ENCODE measurements around the gene MRPL38.
A peak's percentile ranks its signal among the peaks of the same experiment; 100 is the strongest.

Gene MRPL38

GRCh38 chr17:75904749-75905521 is at the start of gene MRPL38:
Gene MRPL38 (minus strand): TSS chr17:75904884. CDS start chr17:75904875, 9 bp downstream.
- peak; percentile 83 for DNase-seq (ENCODE audit: low read depth, low spot score)

GRCh38 chr17:75950855-75951554 is 46.3 kb upstream of the MRPL38 start:
- no peak for DNase-seq (ENCODE audit: low read depth, low spot score)

DNA sequence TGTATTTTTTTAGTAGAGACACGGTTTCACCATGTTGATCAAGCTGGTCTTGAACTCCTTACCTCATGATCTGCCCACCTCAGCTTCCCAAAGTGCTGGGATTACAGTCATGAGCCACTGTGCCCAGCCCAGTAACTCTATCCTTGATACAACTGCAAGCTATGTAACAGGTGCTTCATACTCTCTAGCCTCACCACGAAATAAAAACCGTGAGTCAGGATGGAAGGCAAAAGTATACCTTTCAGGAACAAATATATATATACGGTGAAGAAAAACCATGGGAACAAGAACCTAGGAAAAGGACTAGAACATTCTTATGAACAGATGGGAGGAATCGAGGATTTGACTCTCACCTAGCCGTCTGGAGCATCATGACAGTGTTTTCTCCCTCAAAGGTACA is 45.7 kb upstream of the MRPL38 start:
- no peak for DNase-seq (ENCODE audit: low read depth, low spot score)

- no peak for DNase-seq (ENCODE audit: low read depth, low spot score)
Measured at GRCh38 chr17:75945211-75945610, 40.5 kb upstream of the MRPL38 start.

GRCh38 chr17:75943491-75943890 is 38.8 kb upstream of the MRPL38 start:
- DNase-seq (ENCODE audit: low read depth, low spot score): no peak

- DNase-seq (ENCODE audit: low read depth, low spot score): no peak
Measured at GRCh38 chr17:75942473-75942872, 37.8 kb upstream of the MRPL38 start.

GRCh38 chr17:75941442-75941819 is 36.7 kb upstream of the MRPL38 start:
- DNase-seq (ENCODE audit: low read depth, low spot score): no peak

DNA sequence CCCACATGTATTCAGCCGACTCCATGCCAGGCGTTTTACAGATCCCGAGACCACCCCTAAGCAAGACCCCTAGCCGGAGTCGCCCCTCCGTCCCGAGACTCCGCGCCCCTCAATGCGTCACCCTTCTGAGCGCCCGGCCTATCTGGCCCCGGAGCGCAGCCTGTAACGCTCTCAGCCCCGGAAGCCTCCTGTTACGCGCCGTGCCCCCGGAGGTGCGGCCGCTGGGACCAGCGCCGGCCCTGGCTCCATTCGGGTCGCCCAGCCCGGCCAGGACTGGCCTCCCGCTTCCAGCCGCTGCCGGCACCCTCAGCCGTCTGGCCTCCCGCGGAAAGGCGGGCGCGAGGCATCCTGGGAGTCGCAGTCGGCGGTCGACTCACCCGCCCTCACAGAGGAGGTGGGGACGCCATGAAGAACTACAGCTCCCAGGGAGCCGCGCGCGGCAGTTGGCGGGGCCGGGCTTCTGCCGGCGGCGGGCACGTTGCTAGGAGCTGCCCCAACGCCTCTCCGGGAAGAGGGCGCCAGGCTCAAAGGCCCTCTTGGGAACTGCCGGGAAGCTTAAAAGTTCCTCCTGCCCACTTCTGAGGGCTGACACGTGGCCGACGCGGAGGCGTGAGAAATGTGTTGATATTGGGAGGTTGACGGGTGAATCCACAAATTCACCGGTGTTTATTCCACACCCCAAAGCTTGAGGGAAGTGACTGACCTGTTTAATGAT is 36.2 kb upstream of the MRPL38 start, which contains the start of gene FBF1:
Gene FBF1 (minus strand): TSS at position 316 of the 715 bp plus-strand sequence. CDS start 2,893 bp downstream, outside the sequence.
- DNase-seq (ENCODE audit: low read depth, low spot score): peak; percentile 83

- no peak for DNase-seq (ENCODE audit: low read depth, low spot score)
Measured at GRCh38 chr17:75937652-75938051, 33.0 kb upstream of the MRPL38 start.

DNA sequence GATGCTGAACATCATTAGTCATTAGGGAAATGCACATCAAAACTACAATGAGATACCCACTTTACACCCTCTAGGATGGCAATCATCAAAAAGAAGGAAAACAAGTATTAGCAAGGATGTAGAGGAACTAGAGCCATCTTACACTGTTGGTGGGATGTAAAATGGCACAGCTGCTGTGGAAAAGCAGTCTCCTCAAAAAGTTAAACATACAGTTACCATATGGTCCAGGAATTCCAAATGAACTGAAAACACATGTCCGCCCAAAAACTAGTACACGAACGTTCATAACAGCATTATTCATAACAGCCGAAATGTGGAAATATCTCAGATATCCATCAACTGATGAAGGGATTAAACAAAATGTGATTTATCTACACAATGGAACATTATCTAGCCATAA is 29.1 kb upstream of the MRPL38 start:
- no peak for DNase-seq (ENCODE audit: low read depth, low spot score)

DNA sequence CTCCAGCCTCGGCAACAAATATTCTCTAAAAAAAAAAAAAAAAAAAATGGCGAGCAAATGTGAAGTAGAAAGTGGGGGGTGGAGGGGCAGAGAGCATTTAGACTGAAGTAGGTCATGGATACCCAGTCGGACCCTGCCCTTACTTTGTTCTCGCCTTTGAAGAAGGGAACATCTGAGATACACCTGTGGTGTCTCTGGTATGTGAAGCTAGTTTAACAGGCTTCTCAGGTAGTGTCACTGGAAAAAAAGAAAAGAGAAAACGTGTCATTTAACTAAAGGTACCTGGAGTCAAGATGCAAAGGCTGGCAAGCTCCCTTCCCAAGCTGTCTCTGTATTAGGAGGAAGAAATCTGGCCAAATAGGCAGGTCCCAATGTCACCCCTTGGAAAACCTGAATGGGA is 28.2 kb upstream of the MRPL38 start:
- no peak for DNase-seq (ENCODE audit: low read depth, low spot score)

GRCh38 chr17:75931062-75931461 is 26.4 kb upstream of the MRPL38 start:
- DNase-seq (ENCODE audit: low read depth, low spot score): no peak

DNA sequence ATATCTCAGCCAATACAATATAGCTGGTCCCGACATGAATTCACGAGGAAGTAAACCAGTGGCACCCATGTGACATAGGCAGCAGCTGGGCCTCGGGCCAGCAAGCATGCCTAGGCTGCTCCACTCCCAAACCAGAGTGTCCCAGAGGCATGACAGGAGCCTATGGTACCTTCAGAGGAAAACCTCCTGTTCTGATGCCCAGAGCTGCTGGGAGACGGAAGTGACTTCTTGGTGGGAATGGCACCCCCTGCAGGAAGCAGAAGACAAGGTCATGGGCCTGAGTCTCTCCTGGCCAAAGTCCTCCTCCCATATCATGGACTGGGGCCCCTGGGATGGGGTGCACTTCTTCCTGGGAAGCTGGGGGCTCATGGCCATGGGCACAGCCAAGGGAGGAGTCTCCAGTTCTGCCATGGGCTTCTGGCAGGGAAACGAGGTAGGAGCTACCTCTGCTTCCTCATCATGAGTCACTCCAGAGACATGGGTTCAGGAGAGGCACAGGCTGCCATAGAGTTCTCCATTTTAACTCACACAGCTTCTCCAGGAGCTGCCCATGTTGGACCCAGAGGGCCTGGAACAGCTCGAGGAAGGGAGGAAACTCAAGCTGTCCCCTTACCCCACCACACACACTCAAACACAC is 22.7 kb upstream of the MRPL38 start:
- no peak for DNase-seq (ENCODE audit: low read depth, low spot score)

DNA sequence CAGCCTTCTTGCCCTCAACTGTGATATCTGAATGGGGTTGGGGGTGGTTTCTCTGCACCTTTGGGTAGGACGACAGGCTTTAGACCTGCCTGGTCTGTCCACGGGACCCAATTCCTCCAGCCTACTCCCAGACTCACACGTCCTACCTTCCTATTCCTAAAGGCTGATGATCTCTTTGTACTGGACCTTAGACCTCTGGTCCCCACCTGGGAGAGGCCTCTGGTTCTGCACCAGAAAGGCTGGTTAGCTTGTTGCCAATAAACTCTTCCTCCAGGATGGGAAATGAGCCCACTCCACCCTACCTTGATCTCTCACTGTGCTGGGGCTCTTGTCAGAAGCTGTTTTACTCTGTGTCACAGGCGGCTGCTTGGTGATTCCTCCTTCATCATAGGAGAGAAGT is 21.8 kb upstream of the MRPL38 start:
- no peak for DNase-seq (ENCODE audit: low read depth, low spot score)

DNA sequence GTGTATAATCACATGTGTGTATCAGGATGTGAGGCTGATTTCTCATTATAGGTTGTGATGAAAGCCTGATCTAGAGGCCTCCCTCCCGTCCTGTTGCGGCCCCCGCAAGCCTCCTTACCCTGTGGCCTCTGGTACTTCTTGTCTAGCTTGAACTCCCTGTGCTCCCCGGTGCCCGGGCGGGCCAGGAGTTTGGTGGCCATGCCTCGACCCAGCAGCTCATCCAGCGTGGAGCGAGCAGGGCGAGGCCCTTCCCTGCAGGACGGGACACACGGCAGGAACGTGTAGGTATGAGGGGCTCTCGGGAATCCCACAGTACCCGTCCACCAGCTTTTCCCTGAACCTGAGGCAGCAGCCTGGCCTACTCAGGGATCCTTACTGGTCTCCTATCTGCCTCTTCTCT is 21.2 kb upstream of the MRPL38 start:
- no peak for DNase-seq (ENCODE audit: low read depth, low spot score)

- DNase-seq (ENCODE audit: low read depth, low spot score): no peak
Measured at GRCh38 chr17:75925103-75925502, 20.4 kb upstream of the MRPL38 start.

GRCh38 chr17:75922963-75923874 is 18.5 kb upstream of the MRPL38 start:
- no peak for DNase-seq (ENCODE audit: low read depth, low spot score)

DNA sequence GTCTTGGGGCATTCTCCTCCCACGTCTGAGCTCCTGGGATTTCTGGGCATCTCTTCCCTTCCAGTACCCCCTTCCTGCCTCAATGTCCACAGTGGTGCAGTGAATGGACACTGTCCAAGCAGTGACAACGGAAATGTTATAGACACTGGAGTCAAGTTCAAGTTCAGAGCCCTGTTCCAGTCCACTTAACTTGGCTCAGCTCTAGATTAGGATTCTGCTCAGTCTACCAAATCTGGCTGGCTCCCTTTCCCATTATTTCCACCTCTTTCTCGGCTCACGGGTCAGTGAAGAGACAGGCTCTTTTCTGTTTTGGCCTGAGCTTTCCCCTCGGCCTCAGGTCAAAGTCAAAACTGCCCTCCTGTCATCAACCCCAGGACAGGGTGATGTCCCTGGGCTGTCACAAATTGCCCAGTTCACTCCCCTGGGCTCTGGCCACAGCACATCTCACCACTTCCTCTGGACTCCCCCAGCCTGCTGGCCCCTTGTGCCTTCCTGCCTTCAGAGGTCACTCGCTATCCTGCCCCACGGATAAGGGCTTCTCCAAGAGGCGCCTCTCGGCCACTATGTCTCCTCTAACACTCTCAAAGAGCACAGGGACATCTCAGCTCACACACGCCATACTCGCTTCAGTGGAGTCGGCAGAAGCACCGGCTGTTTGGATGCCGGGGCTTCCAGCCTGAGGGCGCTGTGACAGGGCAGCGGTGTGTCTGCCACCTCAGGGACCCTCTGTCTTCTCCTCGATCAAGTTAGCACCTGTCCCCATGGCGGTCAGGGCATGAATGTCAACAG is 17.7 kb upstream of the MRPL38 start:
- DNase-seq (ENCODE audit: low read depth, low spot score): no peak

- DNase-seq (ENCODE audit: low read depth, low spot score): no peak
Measured at GRCh38 chr17:75921596-75921995, 16.9 kb upstream of the MRPL38 start.

GRCh38 chr17:75920045-75920560 is 15.4 kb upstream of the MRPL38 start:
- no peak for DNase-seq (ENCODE audit: low read depth, low spot score)

All from activated CD4-positive, CD25-positive, alpha-beta regulatory T cell treated with anti-CD3 and anti-CD28 coated beads, Interleukin-2, amount 50 U/mL, for 16 hours (primary cell).